ENCODE data around the gene SLC25A5.

- TF ChIP-seq CTCF (IDR thresholded peaks at IDR 0.05), result no peak
- TF ChIP-seq EP300 (IDR thresholded peaks at IDR 0.05), result no peak
These were observed 811 bp upstream of the SLC25A5 start for GRCh38 chrX:119467433-119467832.
